ENCODE results near the gene RAPGEF3. TPM values are rescaled to one million over a fixed set of nuclear protein-coding genes. Genes with fewer than 3 reads are reported as not detected.

The RAPGEF3 gene
- total and polyA plus RNA-seq, 2 of the 8 experiments (the other 6 are each of a cell fraction or from before 2014, with no cell fraction given) = 5.0 to 9.4 TPM

DNA sequence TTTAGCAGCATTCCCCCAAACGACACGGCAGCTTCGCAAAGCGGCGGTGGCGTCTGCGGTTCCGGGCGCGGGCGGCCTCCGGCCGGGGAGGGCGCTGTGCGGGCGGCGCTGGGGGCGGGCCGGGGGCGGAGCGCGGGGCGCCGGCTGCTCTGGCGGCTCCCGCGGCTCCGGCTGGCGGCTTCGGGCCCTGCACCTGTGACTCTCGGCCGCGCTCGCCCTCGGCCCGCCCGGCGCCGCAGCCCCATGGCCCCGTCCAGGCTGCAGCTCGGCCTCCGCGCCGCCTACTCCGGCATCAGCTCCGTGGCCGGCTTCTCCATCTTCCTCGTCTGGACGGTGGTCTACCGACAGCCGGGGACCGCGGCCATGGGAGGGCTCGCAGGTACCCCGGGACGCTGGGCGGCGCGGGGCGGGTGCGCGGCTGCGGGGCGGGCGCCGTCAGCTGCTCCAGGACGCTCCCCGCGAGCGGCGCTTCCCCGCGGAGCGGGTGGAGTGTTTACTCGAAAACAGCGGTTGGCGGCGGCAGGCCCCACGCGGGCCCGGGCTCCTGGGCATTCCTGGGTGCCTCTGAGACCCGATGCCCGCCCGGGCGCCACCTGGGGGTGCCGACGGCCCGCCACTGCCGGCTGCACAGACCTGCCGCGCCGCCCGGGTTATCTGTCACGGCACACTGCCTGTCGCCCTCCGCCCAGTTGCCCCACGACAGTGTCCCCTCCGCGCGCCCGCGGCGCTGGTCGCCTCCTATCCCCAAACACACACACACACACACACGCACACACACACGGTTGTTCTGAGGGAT, 14.6 kb upstream of the RAPGEF3 start, which contains the start of gene SLC48A1:
Gene SLC48A1 (plus strand): TSS at position 177 of the 796 bp plus-strand sequence. CDS start 67 bp downstream, at position 244.
- H4K8ac ChIP-seq (ENCODE audit: extremely low read depth, insufficient read depth, low read length) = no peak within 1 kb of the TSS; the same call in 1 of the 2 replicates
- peak within 1 kb of the TSS; percentile 61 to 97 for H3K4me2 ChIP-seq (ENCODE audit: insufficient read depth in 1 of 2, low read depth in 2 of 2, low read length in 2 of 2)
- peaks cover 2% of the 10 kb centered on the region; the same call in 1 of the 2 replicates for H3K23me2 ChIP-seq (ENCODE audit: low read depth, low read length)
- H3K18ac ChIP-seq (ENCODE audit: extremely low read depth, low read length) = no peak within 1 kb of the TSS; the same call in 1 of the 2 replicates
- 0 out of 7 replicates have a peak within 1 kb of the TSS, but pooled peaks of 1 of the 4 experiments have one; percentile 26 for H3K9ac ChIP-seq (replicated peaks in 1 of 4; ENCODE audit: extremely low read depth in 1 of 4, low read depth in 3 of 4, low read length in 3 of 4)
- no peak within 1 kb of the TSS for H4K5ac ChIP-seq (ENCODE audit: insufficient read length, low read depth, low read length)
- H2AK5ac ChIP-seq (ENCODE audit: low read depth, low read length) = no peak within 1 kb of the TSS
- no peak within 1 kb of the TSS for H3K14ac ChIP-seq (ENCODE audit: insufficient read length)
- no peaks in the 10 kb centered on the region for H3K79me1 ChIP-seq (ENCODE audit: low read depth, low read length)
- 3% methylated on average over 40 of the region's 106 CpGs; no CpG with 5 or more reads in 1 of the 2 experiments for WGBS, 2 experiments (ENCODE audit: extremely low coverage in 1 of 2, insufficient coverage in 1 of 2, insufficient read length in 1 of 2, insufficient replicate concordance in 2 of 2, low coverage in 1 of 2, low lambda C conversion rate in 2 of 2, missing lambda C conversion rate in 1 of 2)
- no peaks in the 10 kb centered on the region for H3K79me2 ChIP-seq (ENCODE audit: control insufficient read depth in 1 of 2, insufficient read depth in 2 of 2, low read length in 2 of 2)
- H2BK12ac ChIP-seq (ENCODE audit: low read depth, low read length) = 0 out of 2 replicates have a peak within 1 kb of the TSS, but pooled peaks have one; percentile 19
- POLR2A ChIA-PET (ENCODE audit: partially characterized antibody) = interaction anchor here (0.7 to 10.5 kb wide), 11 partner anchors 8 to 57 kb away, joined by 3 to 79 read pairs (median 7); partner anchors contain the start of gene RAPGEF3
- FAIRE-seq (no peak), DNase-seq (ENCODE audit: low read depth in 1 of 2, low spot score in 2 of 2) (peak in 1 of 2 experiments; percentile 85)
- H3K56ac ChIP-seq (replicated peaks; ENCODE audit: insufficient read length, low read depth, low read length) = no peak within 1 kb of the TSS
- no peak within 1 kb of the TSS for H4K91ac ChIP-seq (replicated peaks; ENCODE audit: insufficient read length, low read length)
- peaks cover 0 to 17% (median 8%) of the 10 kb centered on the region in 4 experiments; a peak in 4 of 7 replicates for H3K27me3 ChIP-seq (replicated peaks in 1 of 4; ENCODE audit: control insufficient read depth in 3 of 4, extremely low read depth in 1 of 4, insufficient read depth in 3 of 4, low read length in 3 of 4)
- H3K23ac ChIP-seq (ENCODE audit: insufficient read length) = no peak within 1 kb of the TSS
- no peak within 1 kb of the TSS for H2BK120ac ChIP-seq (replicated peaks; ENCODE audit: low read depth, low read length)
- H2BK15ac ChIP-seq (ENCODE audit: low read length) = peak within 1 kb of the TSS; percentile 29; the same call in 1 of the 2 replicates
- no peak within 1 kb of the TSS; the same call in 1 of the 2 replicates for H2BK5ac ChIP-seq (ENCODE audit: low read depth, low read length)
- H3K9me3 ChIP-seq (ENCODE audit: insufficient read depth in 2 of 2, low read depth in 1 of 2, low read length in 1 of 2) = no peaks in the 10 kb centered on the region
- no peaks in the 10 kb centered on the region for H3K36me3 ChIP-seq (ENCODE audit: control insufficient read depth in 2 of 4, insufficient read depth in 4 of 4, low read length in 3 of 4)
- H3K4me3 ChIP-seq (ENCODE audit: extremely low read depth in 1 of 4, insufficient read depth in 2 of 4, low read depth in 3 of 4, low read length in 4 of 4) = peak within 1 kb of the TSS; percentile 55 to 91 (median 56)
- H2AFZ ChIP-seq (ENCODE audit: low read length) = peak within 1 kb of the TSS; percentile 29; the same call in 1 of the 2 replicates
- H3K4ac ChIP-seq (replicated peaks; ENCODE audit: insufficient read length, low read depth, low read length) = no peak within 1 kb of the TSS
- H4K20me1 ChIP-seq (replicated peaks in 1 of 2; ENCODE audit: control insufficient read depth in 1 of 2, insufficient read depth in 2 of 2, low read length in 2 of 2) = peaks cover 0 to 3% of the 10 kb centered on the region in 2 experiments
- H3K27ac ChIP-seq (ENCODE audit: low read depth, low read length) = no peak within 1 kb of the TSS
- H2BK20ac ChIP-seq (ENCODE audit: low read length) = no peak within 1 kb of the TSS
- peaks cover 9 to 17% (median 12%) of the 10 kb centered on the region in 4 experiments for H3K4me1 ChIP-seq (replicated peaks in 1 of 4; ENCODE audit: control insufficient read depth in 3 of 4, insufficient read depth in 4 of 4, low read length in 3 of 4)
- CTCF ChIA-PET (ENCODE audit: partially characterized antibody) = interaction anchor here (0.8 to 58.8 kb wide), 9 partner anchors 5 to 97 kb away, joined by 4 to 2442 read pairs (median 5); partner anchors contain the start of genes ENDOU, RAPGEF3 and RPAP3
- TF ChIP-seq TAF1 (IDR thresholded peaks at IDR 0.05; ENCODE audit: low read depth, low read length) (0 out of 2 replicates have a peak, but pooled peaks have one; percentile 42), PHF8 (conservative IDR thresholded peaks at IDR 0.05; ENCODE audit: low read depth, low read length) (0 out of 2 replicates have a peak, but pooled peaks have one; percentile 26), SIN3A (conservative IDR thresholded peaks at IDR 0.05 in 1 of 2, IDR thresholded peaks at IDR 0.05 in 1 of 2; ENCODE audit: low read depth in 1 of 2, low read length in 2 of 2) (no peak; a peak in 1 of 4 replicates), SIRT6 (IDR thresholded peaks at IDR 0.05; ENCODE audit: low read length) (no peak), ZNF274 (IDR thresholded peaks at IDR 0.05; ENCODE audit: borderline replicate concordance, extremely low read depth, low read length) (no peak), SIX5 (IDR thresholded peaks at IDR 0.05; ENCODE audit: low read depth, low read length) (no peak), TBP (IDR thresholded peaks at IDR 0.05; ENCODE audit: low read depth, low read length) (no peak)
- TF ChIP-seq, protein P1, sequence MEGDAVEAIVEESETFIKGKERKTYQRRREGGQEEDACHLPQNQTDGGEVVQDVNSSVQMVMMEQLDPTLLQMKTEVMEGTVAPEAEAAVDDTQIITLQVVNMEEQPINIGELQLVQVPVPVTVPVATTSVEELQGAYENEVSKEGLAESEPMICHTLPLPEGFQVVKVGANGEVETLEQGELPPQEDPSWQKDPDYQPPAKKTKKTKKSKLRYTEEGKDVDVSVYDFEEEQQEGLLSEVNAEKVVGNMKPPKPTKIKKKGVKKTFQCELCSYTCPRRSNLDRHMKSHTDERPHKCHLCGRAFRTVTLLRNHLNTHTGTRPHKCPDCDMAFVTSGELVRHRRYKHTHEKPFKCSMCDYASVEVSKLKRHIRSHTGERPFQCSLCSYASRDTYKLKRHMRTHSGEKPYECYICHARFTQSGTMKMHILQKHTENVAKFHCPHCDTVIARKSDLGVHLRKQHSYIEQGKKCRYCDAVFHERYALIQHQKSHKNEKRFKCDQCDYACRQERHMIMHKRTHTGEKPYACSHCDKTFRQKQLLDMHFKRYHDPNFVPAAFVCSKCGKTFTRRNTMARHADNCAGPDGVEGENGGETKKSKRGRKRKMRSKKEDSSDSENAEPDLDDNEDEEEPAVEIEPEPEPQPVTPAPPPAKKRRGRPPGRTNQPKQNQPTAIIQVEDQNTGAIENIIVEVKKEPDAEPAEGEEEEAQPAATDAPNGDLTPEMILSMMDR (IDR thresholded peaks at IDR 0.05; ENCODE audit: control extremely low read depth in 1 of 3, insufficient read depth in 1 of 3, low read depth in 1 of 3, low read length in 3 of 3) = peak in 2 of 3 experiments; percentile 38 to 55; a peak in 3 of 4 replicates

Measured in H1 (cell line).